ENCODE measurements around the gene NCAPD2. TPM values are rescaled to one million over a fixed set of nuclear protein-coding genes. Genes with fewer than 3 reads are reported as not detected.

Gene NCAPD2
- total RNA-seq, 1 donor from 2014 or later, result 32.0 TPM

GRCh38 chr12:6574576-6575295 is 80.8 kb downstream of the NCAPD2 start:
- DNase-seq (no peak), ATAC-seq (no peak)
- Histone ChIP-seq H3K4me1 (no peaks in the 10 kb centered on the region), H3K4me3 (no peak overlapping the region), H3K27ac (no peak overlapping the region), H3K36me3 (peaks cover 100% of the 10 kb centered on the region), H3K9me3 (no peaks in the 10 kb centered on the region), H3K27me3 (ENCODE audit: low read depth) (no peaks in the 10 kb centered on the region)
- intact Hi-C loops (cut with DNase I), result no loop called here
- TF ChIP-seq CTCF (IDR thresholded peaks at IDR 0.05), result no peak

- no peak for DNase-seq
- Histone ChIP-seq H3K27ac (no peak overlapping the region), H3K4me1 (no peaks in the 10 kb centered on the region), H3K9me3 (no peaks in the 10 kb centered on the region), H3K27me3 (ENCODE audit: low read depth) (no peaks in the 10 kb centered on the region), H3K36me3 (peaks cover 100% of the 10 kb centered on the region), H3K4me3 (no peak overlapping the region)
- no peak for ATAC-seq
- intact Hi-C loops (cut with DNase I), result no loop called here
- TF ChIP-seq CTCF (IDR thresholded peaks at IDR 0.05), result no peak
Measured at GRCh38 chr12:6575648-6576047, 81.7 kb downstream of the NCAPD2 start.

Other genes starting within 250 kb of the NCAPD2 start
- 2.9 TPM for gene PLEKHG6, start 183.4 kb upstream of the NCAPD2 start, total RNA-seq
- gene TNFRSF1A, start 152.0 kb upstream of the NCAPD2 start, total RNA-seq, result 165 TPM
- 156 TPM for gene SCNN1A, start 118.5 kb upstream of the NCAPD2 start, total RNA-seq
- 122 TPM for gene LTBR, start 109.9 kb upstream of the NCAPD2 start, total RNA-seq
- gene CD27, start 49.1 kb upstream of the NCAPD2 start, total RNA-seq, result 2.3 TPM
- gene TAPBPL, start 42.1 kb upstream of the NCAPD2 start, total RNA-seq, result 32.4 TPM
- 6.8 TPM for gene VAMP1, start 23.4 kb upstream of the NCAPD2 start, total RNA-seq
- gene MRPL51, start 840 bp upstream of the NCAPD2 start, total RNA-seq, result 121 TPM
- 766 TPM for gene GAPDH, start 40.4 kb downstream of the NCAPD2 start, total RNA-seq
- gene IFFO1, start 61.9 kb downstream of the NCAPD2 start, total RNA-seq, result 27.6 TPM
- gene NOP2, start 74.2 kb downstream of the NCAPD2 start, total RNA-seq, result 30.2 TPM
- gene CHD4, start 113.3 kb downstream of the NCAPD2 start, total RNA-seq, result 169 TPM
- 3.8 TPM for gene LPAR5, start 141.9 kb downstream of the NCAPD2 start, total RNA-seq
- gene ACRBP, start 153.3 kb downstream of the NCAPD2 start, total RNA-seq, result 7.2 TPM
- 41.3 TPM for gene ING4, start 169.0 kb downstream of the NCAPD2 start, total RNA-seq
- 48.7 TPM for gene ZNF384, start 195.3 kb downstream of the NCAPD2 start, total RNA-seq
- gene PIANP, start 206.7 kb downstream of the NCAPD2 start, total RNA-seq, result 0.18 TPM
- 55.1 TPM for gene COPS7A, start 229.9 kb downstream of the NCAPD2 start, total RNA-seq